ACC112 (cell line): Measurements from ENCODE around the gene MXRA8.

Source experiments
- H2AFZ ChIP-seq: fragments of 200-600 bp; sonication (generic); one replicate; pipeline ENCODE4 v1.6.0; 2017; ENCODE audit warnings: antibody characterized with exemption, low read length; ENCODE audit not compliant: unreplicated experiment
- H3K27ac ChIP-seq: fragments of 200-600 bp; sonication (generic); 2 replicates; pipeline ENCODE4 v1.5.1; 2014; ENCODE audit warnings: low read depth, mild to moderate bottlenecking, antibody characterized with exemption, low read length, moderate library complexity
- H3K27me3 ChIP-seq: fragments of 200-600 bp; sonication (generic); 2 replicates; pipeline ENCODE4 v1.6.1; 2014; ENCODE audit warnings: mild to moderate bottlenecking, antibody characterized with exemption, low read length, moderate library complexity, mixed read lengths; ENCODE audit not compliant: insufficient read depth
- H3K36me3 ChIP-seq: fragments of 200-600 bp; sonication (generic); 2 replicates; pipeline ENCODE4 v1.6.1; 2016; ENCODE audit warnings: mild to moderate bottlenecking, antibody characterized with exemption, low read length, moderate library complexity, mixed read lengths; ENCODE audit not compliant: insufficient read depth
- H3K4me1 ChIP-seq: fragments of 200-600 bp; sonication (generic); one replicate; pipeline ENCODE4 v1.6.1; 2016; ENCODE audit warnings: low read length, mixed read lengths; ENCODE audit not compliant: insufficient read depth, unreplicated experiment, control insufficient read depth
- H3K4me3 ChIP-seq: fragments of 200-600 bp; sonication (generic); 2 replicates; pipeline ENCODE4 v1.5.1; 2014; ENCODE audit warnings: mild to moderate bottlenecking, low read depth, low read length
- H3K79me2 ChIP-seq: fragments of 200-600 bp; sonication (generic); one replicate; pipeline ENCODE4 v1.6.0; 2016; ENCODE audit warnings: low read length; ENCODE audit not compliant: control insufficient read depth, unreplicated experiment, insufficient read depth

The MXRA8 gene

GRCh38 chr1:1347663-1348419 is 10.5 kb downstream of the MXRA8 start:
- Histone ChIP-seq H3K36me3 (no peaks in the 10 kb centered on the region), H3K4me3 (peak overlapping the region; percentile 96), H2AFZ (no peak overlapping the region), H3K27ac (peak overlapping the region; percentile 40), H3K4me1 (peaks cover 48% of the 10 kb centered on the region), H3K79me2 (peaks cover 61% of the 10 kb centered on the region), H3K27me3 (no peaks in the 10 kb centered on the region)

GRCh38 chr1:1347026-1347595 is 11.2 kb downstream of the MXRA8 start:
- Histone ChIP-seq H3K4me3 (peak overlapping the region; percentile 96), H3K36me3 (no peaks in the 10 kb centered on the region)

GRCh38 chr1:1346501-1346890 is 11.9 kb downstream of the MXRA8 start:
- Histone ChIP-seq H3K36me3 (peaks cover 2% of the 10 kb centered on the region; the same call in 1 of the 2 replicates), H3K4me1 (peaks cover 41% of the 10 kb centered on the region), H3K27me3 (no peaks in the 10 kb centered on the region), H2AFZ (no peak overlapping the region), H3K27ac (peak overlapping the region; percentile 41), H3K4me3 (peak overlapping the region; percentile 96), H3K79me2 (peaks cover 69% of the 10 kb centered on the region)

More at GRCh38 chr1:1347026-1347595, 11.2 kb downstream of the MXRA8 start:
- Histone ChIP-seq H3K27me3 (no peaks in the 10 kb centered on the region), H3K4me1 (peaks cover 43% of the 10 kb centered on the region), H3K79me2 (peaks cover 68% of the 10 kb centered on the region), H3K27ac (peak overlapping the region; percentile 40; the same call in 1 of the 2 replicates), H2AFZ (no peak overlapping the region)

GRCh38 chr1:1345860-1346500 is 12.4 kb downstream of the MXRA8 start:
- Histone ChIP-seq H3K27ac (peak overlapping the region; percentile 41), H3K4me1 (peaks cover 40% of the 10 kb centered on the region), H3K79me2 (peaks cover 69% of the 10 kb centered on the region), H3K27me3 (no peaks in the 10 kb centered on the region), H2AFZ (no peak overlapping the region), H3K36me3 (peaks cover 7% of the 10 kb centered on the region; the same call in 1 of the 2 replicates), H3K4me3 (peak overlapping the region; percentile 96)

- Histone ChIP-seq H3K27me3 (no peaks in the 10 kb centered on the region), H2AFZ (no peak overlapping the region), H3K27ac (peak overlapping the region; percentile 41), H3K79me2 (peaks cover 69% of the 10 kb centered on the region), H3K4me3 (peak overlapping the region; percentile 96), H3K4me1 (peaks cover 40% of the 10 kb centered on the region), H3K36me3 (peaks cover 8% of the 10 kb centered on the region; the same call in 1 of the 2 replicates)
Observed at GRCh38 chr1:1345384-1345783, 13.0 kb downstream of the MXRA8 start.

GRCh38 chr1:1344655-1345361 is 13.5 kb downstream of the MXRA8 start:
- Histone ChIP-seq H2AFZ (no peak overlapping the region), H3K27me3 (no peaks in the 10 kb centered on the region), H3K36me3 (peaks cover 8% of the 10 kb centered on the region; the same call in 1 of the 2 replicates), H3K4me3 (peak overlapping the region; percentile 96), H3K27ac (peak overlapping the region; percentile 41), H3K79me2 (peaks cover 69% of the 10 kb centered on the region), H3K4me1 (peaks cover 40% of the 10 kb centered on the region)

GRCh38 chr1:1343811-1344421 is 14.4 kb downstream of the MXRA8 start:
- Histone ChIP-seq H3K36me3 (peaks cover 8% of the 10 kb centered on the region; the same call in 1 of the 2 replicates), H3K27me3 (no peaks in the 10 kb centered on the region), H3K4me1 (peaks cover 40% of the 10 kb centered on the region), H3K4me3 (no peak overlapping the region), H3K27ac (0 out of 2 replicates have a peak overlapping the region, but pooled peaks have one; percentile 11), H2AFZ (no peak overlapping the region), H3K79me2 (peaks cover 69% of the 10 kb centered on the region)

GRCh38 chr1:1342584-1343115 is 15.7 kb downstream of the MXRA8 start:
- peaks cover 56% of the 10 kb centered on the region for H3K79me2 ChIP-seq

GRCh38 chr1:1342061-1342562 is 16.2 kb downstream of the MXRA8 start:
- peaks cover 33% of the 10 kb centered on the region for H3K4me1 ChIP-seq
- no peak overlapping the region for H3K27ac ChIP-seq
- no peak overlapping the region for H3K4me3 ChIP-seq
- peaks cover 51% of the 10 kb centered on the region for H3K79me2 ChIP-seq
- H3K27me3 ChIP-seq, result no peaks in the 10 kb centered on the region
- H2AFZ ChIP-seq, result no peak overlapping the region
- peaks cover 11% of the 10 kb centered on the region; the same call in 1 of the 2 replicates for H3K36me3 ChIP-seq

More at GRCh38 chr1:1342584-1343115, 15.7 kb downstream of the MXRA8 start:
- Histone ChIP-seq H3K36me3 (peaks cover 11% of the 10 kb centered on the region; the same call in 1 of the 2 replicates), H3K4me3 (no peak overlapping the region), H2AFZ (no peak overlapping the region), H3K27ac (no peak overlapping the region), H3K4me1 (peaks cover 38% of the 10 kb centered on the region), H3K27me3 (no peaks in the 10 kb centered on the region)
